ENCODE measurements around the gene CHML. TPM values are rescaled to one million over a fixed set of nuclear protein-coding genes. Genes with fewer than 3 reads are reported as not detected.

Gene CHML
- total and polyA plus RNA-seq, 10 of the 15 experiments (the other 5 are each of a cell fraction or from before 2014, with no cell fraction given), result 2.0 to 15.5 (median 6.0) TPM

- ChIA-PET POLR2A (no interaction called here), SMC1A (ENCODE audit: uncharacterized antibody, unreplicated experiment) (interaction anchor here (0.9 to 1.0 kb wide), 2 partner anchors 10 to 27 kb away, joined by 3 read pairs; no protein-coding TSS in a partner anchor), RAD21 (ENCODE audit: unreplicated experiment) (interaction anchor here (1.9 kb wide), 1 partner anchor 20 kb away, joined by 7 read pairs; no protein-coding TSS in a partner anchor), CTCF (interaction anchor here (1.4 to 3.3 kb wide), 3 partner anchors 10 to 101 kb away, joined by 3 to 17 read pairs (median 3); no protein-coding TSS in a partner anchor)
- H3K9me3 ChIP-seq (replicated peaks; ENCODE audit: control insufficient read depth, insufficient read depth, low read length), result no peaks in the 10 kb centered on the region
- BruUV-seq (replicated peaks), result no TSS peak
- no peaks in the 10 kb centered on the region; a peak in 1 of 4 replicates for H3K36me3 ChIP-seq (ENCODE audit: control insufficient read depth in 2 of 2, insufficient read depth in 2 of 2, low read length in 1 of 2)
- FAIRE-seq (no peak), DNase-seq (ENCODE audit: low read depth, low spot score) (no peak), ATAC-seq (no peak)
- H3K9ac ChIP-seq (ENCODE audit: control insufficient read depth, insufficient read depth, low read length), result no peak overlapping the region
- TF ChIP-seq ZNF207 (IDR thresholded peaks at IDR 0.05; ENCODE audit: borderline replicate concordance) (no peak), IRF3 (IDR thresholded peaks at IDR 0.05) (no peak), NFYB (IDR thresholded peaks at IDR 0.05; ENCODE audit: insufficient read depth, low read depth, low read length) (no peak), NFYA (IDR thresholded peaks at IDR 0.05; ENCODE audit: borderline replicate concordance, low read depth, low read length) (no peak), MTA3 (IDR thresholded peaks at IDR 0.05; ENCODE audit: borderline replicate concordance, low read length) (no peak), ATF7 (IDR thresholded peaks at IDR 0.05; ENCODE audit: low read depth) (no peak), SMAD5 (IDR thresholded peaks at IDR 0.05; ENCODE audit: low read depth) (no peak), EED (IDR thresholded peaks at IDR 0.05; ENCODE audit: low read depth) (no peak), HDAC2 (IDR thresholded peaks at IDR 0.05) (no peak)
- no peak overlapping the region for H2AFZ ChIP-seq (ENCODE audit: control insufficient read depth, low read depth, low read length)
- no peaks in the 10 kb centered on the region for H3K27me3 ChIP-seq (replicated peaks in 1 of 2; ENCODE audit: control insufficient read depth in 2 of 2, insufficient read depth in 2 of 2, low read length in 1 of 2)
- intact Hi-C loops (cut with micrococcal nuclease; ENCODE audit: unreplicated experiment) (no loop called here), in situ Hi-C loops (cut with MboI) (no loop called here)
- no peaks in the 10 kb centered on the region for H4K20me1 ChIP-seq (ENCODE audit: control insufficient read depth, insufficient read depth)
- WGBS (ENCODE audit: insufficient coverage, insufficient replicate concordance, low lambda C conversion rate, missing lambda C conversion rate), result 77% methylated on average over 4 of the region's 4 CpGs
- no peak overlapping the region for H3K4me3 ChIP-seq
- no peak overlapping the region for H3K4me2 ChIP-seq (ENCODE audit: control insufficient read depth, insufficient read depth)
- H3K79me2 ChIP-seq (ENCODE audit: control insufficient read depth, insufficient read depth, low read length), result no peaks in the 10 kb centered on the region
- no peaks in the 10 kb centered on the region for H3K4me1 ChIP-seq (ENCODE audit: control insufficient read depth, insufficient read depth, low read length)
- H3K27ac ChIP-seq (ENCODE audit: control insufficient read depth, insufficient read depth), result no peak overlapping the region
Measured at GRCh38 chr1:241590719-241591118, 49.5 kb downstream of the CHML start.

Other genes starting within 250 kb of the CHML start
- gene FH, start 120.6 kb downstream of the CHML start, total RNA-seq (2014; rRNA removed), result 66.3 and 68.6 TPM in 2 replicates
- 77.2 and 77.8 TPM in 2 replicates for gene FH, start 120.6 kb downstream of the CHML start, total RNA-seq (2014; rRNA removed; fragmentation: Illumina TruSeq; extraction: Trizol)
- 75.6 and 78.1 TPM in 2 replicates for gene FH, start 120.6 kb downstream of the CHML start, total RNA-seq (2021)
- 74.6 and 84.9 TPM in 2 replicates for gene FH, start 120.6 kb downstream of the CHML start, polyA plus RNA-seq (2011; rRNA removed)
- gene FH, start 120.6 kb downstream of the CHML start, polyA plus RNA-seq (2014; fragmentation: Illumina TruSeq; extraction: Trizol), result 75.3 and 83.4 TPM in 2 replicates
- gene FH, start 120.6 kb downstream of the CHML start, polyA plus RNA-seq (2014; fragmentation: Nextera tagmentation; extraction: Ambion mirVana), result 10 to 100 TPM; 44.7 to 57.5 TPM
- gene FH, start 120.6 kb downstream of the CHML start, polyA plus RNA-seq (2014; rRNA removed), result 72.9 and 82.5 TPM in 2 replicates
- 100 to 1,000 TPM; 119 to 124 TPM for gene FH, start 120.6 kb downstream of the CHML start, polyA plus RNA-seq (2016; fragmentation: Nextera tagmentation; extraction: Ambion mirVana)
- 1.6 and 2.8 TPM in 2 replicates for gene KMO, start 108.0 kb downstream of the CHML start, total RNA-seq (2014; rRNA removed)
- gene KMO, start 108.0 kb downstream of the CHML start, total RNA-seq (2014; rRNA removed; fragmentation: Illumina TruSeq; extraction: Trizol), result 1.1 and 1.5 TPM in 2 replicates
- gene KMO, start 108.0 kb downstream of the CHML start, total RNA-seq (2021), result 1.2 and 2.4 TPM in 2 replicates
- 0.50 and 0.68 TPM in 2 replicates for gene KMO, start 108.0 kb downstream of the CHML start, polyA plus RNA-seq (2011; rRNA removed)
- 1.9 and 3.0 TPM in 2 replicates for gene KMO, start 108.0 kb downstream of the CHML start, polyA plus RNA-seq (2014; fragmentation: Illumina TruSeq; extraction: Trizol)
- gene KMO, start 108.0 kb downstream of the CHML start, polyA plus RNA-seq (2014; fragmentation: Nextera tagmentation; extraction: Ambion mirVana), result 1 to 10 TPM; 4.4 to 5.9 TPM
- gene KMO, start 108.0 kb downstream of the CHML start, polyA plus RNA-seq (2014; rRNA removed), result 1.3 and 2.7 TPM in 2 replicates
- 1 to 10 TPM; 1.4 to 2.2 TPM for gene KMO, start 108.0 kb downstream of the CHML start, polyA plus RNA-seq (2016; fragmentation: Nextera tagmentation; extraction: Ambion mirVana)
- 9.6 and 12.0 TPM in 2 replicates for gene OPN3, start within 50 bp of the CHML start, total RNA-seq (2014; rRNA removed)
- gene OPN3, start within 50 bp of the CHML start, total RNA-seq (2014; rRNA removed; fragmentation: Illumina TruSeq; extraction: Trizol), result 8.8 and 9.3 TPM in 2 replicates
- 7.6 and 8.3 TPM in 2 replicates for gene OPN3, start within 50 bp of the CHML start, total RNA-seq (2021)
- gene OPN3, start within 50 bp of the CHML start, polyA plus RNA-seq (2011; rRNA removed), result 0.26 and 0.78 TPM in 2 replicates
- gene OPN3, start within 50 bp of the CHML start, polyA plus RNA-seq (2014; fragmentation: Illumina TruSeq; extraction: Trizol), result 9.3 and 15.1 TPM in 2 replicates
- 1 to 10 TPM; 1.3 to 3.9 TPM for gene OPN3, start within 50 bp of the CHML start, polyA plus RNA-seq (2014; fragmentation: Nextera tagmentation; extraction: Ambion mirVana)
- 7.2 and 7.4 TPM in 2 replicates for gene OPN3, start within 50 bp of the CHML start, polyA plus RNA-seq (2014; rRNA removed)
- 10 to 100 TPM in 1 of 2 experiments, 1 to 10 TPM in 1; 5.2 to 12.2 TPM for gene OPN3, start within 50 bp of the CHML start, polyA plus RNA-seq (2016; fragmentation: Nextera tagmentation; extraction: Ambion mirVana)
- gene WDR64, start 11.9 kb upstream of the CHML start, total RNA-seq (2014; rRNA removed), result not detected in 2 replicates
- not detected in 2 replicates for gene WDR64, start 11.9 kb upstream of the CHML start, total RNA-seq (2014; rRNA removed; fragmentation: Illumina TruSeq; extraction: Trizol)
- gene WDR64, start 11.9 kb upstream of the CHML start, total RNA-seq (2021), result not detected in 2 replicates
- gene WDR64, start 11.9 kb upstream of the CHML start, polyA plus RNA-seq (2011; rRNA removed), result not detected in 2 replicates
- 0.01 TPM in 1 of 2 replicates, not detected in the other for gene WDR64, start 11.9 kb upstream of the CHML start, polyA plus RNA-seq (2014; fragmentation: Illumina TruSeq; extraction: Trizol)
- not detected for gene WDR64, start 11.9 kb upstream of the CHML start, polyA plus RNA-seq (2014; fragmentation: Nextera tagmentation; extraction: Ambion mirVana)
- not detected in 2 replicates for gene WDR64, start 11.9 kb upstream of the CHML start, polyA plus RNA-seq (2014; rRNA removed)
- gene WDR64, start 11.9 kb upstream of the CHML start, polyA plus RNA-seq (2016; fragmentation: Nextera tagmentation; extraction: Ambion mirVana), result not detected
- 26.5 and 27.6 TPM in 2 replicates for gene EXO1, start 207.8 kb upstream of the CHML start, total RNA-seq (2014; rRNA removed)
- 36.8 and 40.4 TPM in 2 replicates for gene EXO1, start 207.8 kb upstream of the CHML start, total RNA-seq (2014; rRNA removed; fragmentation: Illumina TruSeq; extraction: Trizol)
- 30.4 and 35.0 TPM in 2 replicates for gene EXO1, start 207.8 kb upstream of the CHML start, total RNA-seq (2021)
- gene EXO1, start 207.8 kb upstream of the CHML start, polyA plus RNA-seq (2011; rRNA removed), result 18.0 and 24.4 TPM in 2 replicates
- 33.7 and 40.0 TPM in 2 replicates for gene EXO1, start 207.8 kb upstream of the CHML start, polyA plus RNA-seq (2014; fragmentation: Illumina TruSeq; extraction: Trizol)
- 10 to 100 TPM in 1 of 2 experiments, 1 to 10 TPM in 1; 8.7 to 17.6 TPM for gene EXO1, start 207.8 kb upstream of the CHML start, polyA plus RNA-seq (2014; fragmentation: Nextera tagmentation; extraction: Ambion mirVana)
- 20.6 and 22.4 TPM in 2 replicates for gene EXO1, start 207.8 kb upstream of the CHML start, polyA plus RNA-seq (2014; rRNA removed)
- 10 to 100 TPM; 37.5 to 43.4 TPM for gene EXO1, start 207.8 kb upstream of the CHML start, polyA plus RNA-seq (2016; fragmentation: Nextera tagmentation; extraction: Ambion mirVana)

Data from GM12878 (cell line).